Endothelial cell of umbilical vein (primary cell): ENCODE results near the gene KDM4B. TPM values are rescaled to one million over a fixed set of nuclear protein-coding genes. Genes with fewer than 3 reads are reported as not detected.

Experiments
- BruUV-seq: library from RNA; stranded (reverse); fragments of 400-500 nt; replicated peaks from 2 replicates; lab custom pipeline; 2021; lab: Mats Ljungman, UMichigan
- CTCF ChIA-PET: fragments of 300-600, 350-600 bp; sonication (Branson Sonifier 250); formaldehyde crosslinking; loops from one replicate; lab custom pipeline; 2021; ENCODE audit warnings: antibody characterized with exemption, inconsistent platforms; lab: Charles Lee
- POLR2A ChIA-PET: fragments of 300-600, 350-600 bp; sonication (Branson Sonifier 250); formaldehyde crosslinking; loops from one replicate; lab custom pipeline; 2021; ENCODE audit warnings: antibody characterized with exemption, inconsistent platforms; lab: Charles Lee
- DNase-seq: peaks from one replicate; pipeline ENCODE4 v3.0.0-alpha.2; 2011; ENCODE audit warnings: low read depth, low spot score
- FAIRE-seq: peaks from 2 replicates; lab custom pipeline; 2011; peaks lifted over from hg19 to GRCh38; lab: Jason Lieb, UNC
- H2AFZ ChIP-seq: 2 replicates; pipeline ENCODE4 v1.6.0; 2012; ENCODE audit warnings: low read depth, low read length, control low read depth, inconsistent platforms
- H3K27ac ChIP-seq: 2 replicates; pipeline ENCODE4 v1.5.1; 2011; ENCODE audit warnings: low read depth, mild to moderate bottlenecking, control low read depth, low read length, moderate library complexity; ENCODE audit not compliant: insufficient read depth
- H3K27me3 ChIP-seq, 2 experiments: 2 replicates each; pipeline versions ENCODE4 v1.6.0 to v1.6.1; 2011; ENCODE audit warnings: low read length in 2 of 2, mixed read lengths in 1 of 2; ENCODE audit not compliant: control insufficient read depth in 2 of 2, insufficient read depth in 2 of 2
- H3K36me3 ChIP-seq, 2 experiments: 2 replicates in 1 of 2; 3 replicates in 1 of 2; pipeline ENCODE4 v1.5.1; 2011; ENCODE audit warnings: low read length in 2 of 2, mild to moderate bottlenecking in 1 of 2, moderate library complexity in 1 of 2; ENCODE audit not compliant: control insufficient read depth in 2 of 2, insufficient read depth in 2 of 2; ENCODE audit errors: extremely low read depth in 1 of 2
- H3K4me1 ChIP-seq: 3 replicates; pipeline ENCODE4 v1.5.1; 2011; ENCODE audit warnings: mild to moderate bottlenecking, low read length; ENCODE audit not compliant: control insufficient read depth, insufficient read depth; ENCODE audit errors: extremely low read depth
- H3K4me2 ChIP-seq: 2 replicates; pipeline ENCODE4 v1.6.1; 2011; ENCODE audit warnings: low read length, control low read depth, mixed read lengths; ENCODE audit not compliant: insufficient read depth
- H3K4me3 ChIP-seq, 3 experiments: fragments of 200-600 bp in 1 of 3; sonication (generic), shearing (Covaris generic) in 1 of 3; replicated peaks in 1 of 3; 2 replicates each; pipeline ENCODE4 v1.5.1; 2011 to 2016; ENCODE audit warnings: control low read depth in 3 of 3, low read length in 3 of 3, mild to moderate bottlenecking in 2 of 3, inconsistent platforms in 1 of 3, low read depth in 1 of 3, moderate library complexity in 1 of 3; ENCODE audit not compliant: insufficient read depth in 1 of 3
- H3K79me2 ChIP-seq: 2 replicates; pipeline ENCODE4 v1.6.0; 2012; ENCODE audit warnings: low read length, inconsistent platforms; ENCODE audit not compliant: control insufficient read depth, insufficient read depth
- H3K9ac ChIP-seq: replicated peaks from 2 replicates; pipeline ENCODE3; 2011; ENCODE audit warnings: low read length, control low read depth; ENCODE audit not compliant: insufficient read depth; ENCODE audit errors: extremely low read depth
- H3K9me1 ChIP-seq: replicated peaks from 3 replicates; pipeline ENCODE4 v1.6.0; 2011; ENCODE audit warnings: mild to moderate bottlenecking, low read length; ENCODE audit not compliant: control insufficient read depth, insufficient read depth; ENCODE audit errors: extremely low read depth
- H3K9me3 ChIP-seq: replicated peaks from 2 replicates; pipeline ENCODE4 v1.5.1; 2012; ENCODE audit warnings: low read length, inconsistent platforms; ENCODE audit not compliant: control insufficient read depth, insufficient read depth
- H4K20me1 ChIP-seq: replicated peaks from 2 replicates; pipeline ENCODE3; 2011; ENCODE audit warnings: mild to moderate bottlenecking, low read length; ENCODE audit not compliant: control insufficient read depth, insufficient read depth; ENCODE audit errors: extremely low read depth
- CTCF ChIP-seq, 2 donors: IDR thresholded peaks; 1 replicate in 1 of 2; 2 replicates in 1 of 2; pipeline ENCODE4 v1.5.1; 2011; ENCODE audit warnings: low read length in 2 of 2, mild to moderate bottlenecking in 2 of 2, moderate library complexity in 2 of 2, control low read depth in 1 of 2, inconsistent platforms in 1 of 2, low read depth in 1 of 2; ENCODE audit not compliant: insufficient read depth in 1 of 2; ENCODE audit errors: extremely low read depth in 1 of 2
- EZH2 ChIP-seq: IDR thresholded peaks from 2 replicates; pipeline ENCODE4 v1.6.1; 2012; ENCODE audit warnings: borderline replicate concordance, low read depth, mild to moderate bottlenecking, moderate library complexity, low read length, inconsistent platforms; ENCODE audit not compliant: severe bottlenecking
- JUN ChIP-seq: IDR thresholded peaks from 2 replicates; pipeline ENCODE4 v1.6.1; 2011; ENCODE audit warnings: borderline replicate concordance, low read depth; ENCODE audit not compliant: insufficient read length, insufficient read depth
- MAX ChIP-seq: IDR thresholded peaks from 2 replicates; pipeline ENCODE4 v1.6.1; 2011; ENCODE audit not compliant: insufficient read depth, insufficient read length
- MYC ChIP-seq: IDR thresholded peaks from one replicate; pipeline ENCODE4 v1.6.1; 2011; ENCODE audit warnings: mild to moderate bottlenecking, low read depth, low read length
- POLR2A ChIP-seq: IDR thresholded peaks from 2 replicates; pipeline ENCODE4 v1.6.1; 2012; ENCODE audit warnings: low read depth, mild to moderate bottlenecking, control low read depth, low read length
- dilution Hi-C: fragments of 300-500 bp; cut with MboI; formaldehyde crosslinking; loops from one replicate; pipeline ENCODE4 v1.15.0; 2019; ENCODE audit warnings: low sequenced_read_pairs; ENCODE audit not compliant: extremely low pct_ligation_motif_present
- intact Hi-C: fragments of 100-400 bp; cut with micrococcal nuclease; formaldehyde crosslinking; loops from one replicate; pipeline ENCODE4 v1.10.0; 2022
- polyA plus RNA-seq, 4 experiments: library from polyadenylated mRNA; depleted of rRNA in 3 of 4; stranded (reverse) in 3 of 4; unstranded in 1 of 4; fragments of >200 nt; gene quantifications; 2 replicates each; pipeline versions ENCODE4 v1.2.1 to v1.2.3, GENCODE V29; 2011 to 2012; ENCODE audit warnings: missing spikeins in 1 of 4
- total RNA-seq: library from RNA; stranded (reverse); gene quantifications from 2 replicates; pipeline ENCODE4 v1.2.3, GENCODE V29; 2021

Gene KDM4B
- total and polyA plus RNA-seq, 2 donors (not counting 3 experiments of a cell fraction or from before 2014, with no cell fraction given): 12.4 to 37.2 TPM

GRCh38 chr19:5076440-5077208 lies 107.7 kb downstream of the KDM4B start:
- H2AFZ ChIP-seq: no peak overlapping the region
- dilution Hi-C loops: no loop called here
- no peak overlapping the region for H3K9ac ChIP-seq
- no peaks in the 10 kb centered on the region for H3K9me3 ChIP-seq
- H3K36me3 ChIP-seq: peaks cover 0 to 43% of the 10 kb centered on the region in 2 experiments
- H3K4me2 ChIP-seq: no peak overlapping the region
- FAIRE-seq: no peak
- H3K4me1 ChIP-seq: no peaks in the 10 kb centered on the region
- H3K79me2 ChIP-seq: no peaks in the 10 kb centered on the region
- no peak for DNase-seq
- H3K9me1 ChIP-seq: no peaks in the 10 kb centered on the region
- no peaks in the 10 kb centered on the region for H4K20me1 ChIP-seq
- no peak overlapping the region for H3K27ac ChIP-seq
- no peaks in the 10 kb centered on the region for H3K27me3 ChIP-seq
- CTCF ChIA-PET: no interaction called here
- intact Hi-C loops: no loop called here
- TF ChIP-seq EZH2 (no peak), MYC (no peak), POLR2A (no peak), JUN (no peak), CTCF (IDR thresholded peaks at IDR 0.05; ENCODE audit: extremely low read depth in 1 of 2, insufficient read depth in 1 of 2, low read depth in 1 of 2, low read length in 2 of 2) (no peak), MAX (no peak)
- no TSS peak for BruUV-seq
- no peak overlapping the region for H3K4me3 ChIP-seq
- POLR2A ChIA-PET: no interaction called here
